T-helper 2 cell (primary cell): ENCODE data around the gene CNTNAP2.
A peak's percentile ranks its signal among the peaks of the same experiment; 100 is the strongest.

Experiments
- DNase-seq, 5 experiments: peaks; one replicate each; pipeline versions ENCODE4 v3.0.0 to v3.0.0-alpha.2; 2012 to 2022

Gene CNTNAP2

DNA sequence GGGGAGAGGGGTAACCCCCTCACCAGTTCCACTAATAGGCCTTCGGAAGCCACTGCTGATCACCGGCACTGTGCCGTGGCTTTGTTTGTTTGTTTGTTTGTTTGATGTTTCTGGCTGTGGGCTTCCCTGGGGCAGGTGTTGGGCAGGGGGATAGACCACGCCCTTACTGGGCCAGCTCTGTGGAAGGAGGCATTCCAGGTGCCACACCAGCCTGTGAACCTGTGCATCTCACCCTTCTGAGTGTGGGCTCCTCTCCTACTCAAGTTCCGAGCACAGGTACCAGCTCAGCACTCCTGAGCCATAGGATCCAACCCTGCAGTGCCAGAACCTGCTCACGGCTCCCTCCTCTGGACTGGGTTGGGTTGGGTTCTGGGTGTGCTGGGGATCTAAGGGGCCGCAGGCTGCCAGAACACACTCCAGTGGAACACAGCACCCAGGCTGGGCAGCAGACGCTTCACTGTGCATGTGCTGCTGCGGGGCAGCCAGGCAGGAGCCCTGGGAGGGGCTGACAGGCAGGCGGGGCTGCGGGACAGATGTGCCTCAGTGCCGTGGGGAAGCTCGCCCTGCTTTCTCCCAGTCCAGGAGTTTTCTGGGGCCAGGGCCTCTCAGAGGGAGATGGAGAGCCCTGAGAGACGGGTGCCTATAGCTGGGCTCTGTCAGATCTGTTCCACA is 1053.9 kb downstream of the CNTNAP2 start:
- DNase-seq = no peak

DNA sequence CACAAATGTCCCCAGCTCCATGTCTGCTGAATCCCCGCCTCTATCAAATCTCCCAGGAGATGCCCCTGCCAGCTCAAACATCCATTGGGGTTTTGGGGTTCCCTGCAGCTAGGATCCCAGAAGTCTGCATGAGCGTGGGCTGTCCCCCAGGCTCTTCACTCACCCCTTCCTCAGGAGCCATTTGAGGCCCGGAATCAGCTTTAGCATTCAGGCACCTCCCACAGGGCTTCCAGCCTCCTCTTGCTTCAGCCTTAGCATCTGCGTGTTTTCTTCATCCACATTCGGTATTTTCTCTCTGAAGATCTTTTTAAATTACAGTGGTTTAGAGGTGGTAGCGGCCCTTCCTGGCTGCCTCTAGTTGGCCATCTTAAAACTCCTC is 1054.4 kb downstream of the CNTNAP2 start:
- no peak for DNase-seq

DNA sequence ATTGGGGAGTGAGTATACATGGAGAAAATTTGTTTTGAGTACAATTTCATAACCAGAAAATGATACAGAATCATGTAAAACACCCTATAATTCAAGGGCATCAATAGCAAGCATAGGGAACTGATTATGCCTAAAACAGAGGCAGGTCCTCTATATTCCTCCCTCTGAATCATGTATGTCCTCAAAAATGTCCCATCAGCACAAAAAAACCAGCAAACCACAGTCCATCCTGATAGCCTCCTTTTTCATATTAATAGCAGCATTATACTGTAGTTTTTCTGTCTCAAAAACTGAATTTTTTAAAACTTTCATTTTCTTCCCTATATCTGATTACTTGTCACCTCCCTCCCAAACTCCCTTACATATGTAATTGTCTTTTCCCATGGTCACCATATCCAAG is 1057.3 kb downstream of the CNTNAP2 start:
- no peak for DNase-seq

DNA sequence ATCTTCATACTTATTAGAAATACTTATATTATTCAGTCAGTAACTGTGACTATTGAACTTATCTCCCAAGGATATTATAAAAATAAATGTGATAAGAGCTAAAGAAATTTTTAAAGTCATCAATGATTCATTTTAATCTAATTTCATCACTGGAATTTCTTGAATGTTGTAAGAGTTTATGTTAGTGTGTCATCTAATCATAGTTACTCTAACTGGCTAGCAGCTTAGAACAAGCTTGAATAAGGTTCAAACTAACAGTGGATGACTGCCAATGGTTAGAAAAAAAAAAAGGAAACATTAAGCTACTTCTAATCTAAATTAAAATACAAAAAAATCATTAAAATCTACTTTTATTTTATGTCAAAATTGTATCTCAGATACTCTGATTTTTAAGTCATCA is 1066.3 kb downstream of the CNTNAP2 start:
- DNase-seq = no peak

DNA sequence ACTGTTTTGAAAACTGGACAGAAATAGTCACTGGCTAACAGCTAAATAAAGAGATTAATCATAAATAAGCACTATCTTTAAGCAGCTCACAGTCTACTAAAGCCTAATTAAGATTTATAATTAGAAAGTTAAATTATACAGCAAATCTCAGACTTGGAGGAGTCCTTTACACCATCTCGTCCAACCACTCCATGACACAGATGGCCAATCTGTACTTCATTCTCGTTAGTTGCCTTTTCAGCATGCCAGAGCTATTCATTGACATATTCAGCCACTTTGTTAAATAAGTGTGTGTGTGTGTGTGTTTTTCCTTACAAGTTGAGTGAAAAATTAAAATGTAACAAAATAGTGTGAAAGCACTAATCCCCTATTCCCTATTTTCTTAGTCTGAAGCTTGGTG is 1066.7 kb downstream of the CNTNAP2 start:
- no peak for DNase-seq

DNA sequence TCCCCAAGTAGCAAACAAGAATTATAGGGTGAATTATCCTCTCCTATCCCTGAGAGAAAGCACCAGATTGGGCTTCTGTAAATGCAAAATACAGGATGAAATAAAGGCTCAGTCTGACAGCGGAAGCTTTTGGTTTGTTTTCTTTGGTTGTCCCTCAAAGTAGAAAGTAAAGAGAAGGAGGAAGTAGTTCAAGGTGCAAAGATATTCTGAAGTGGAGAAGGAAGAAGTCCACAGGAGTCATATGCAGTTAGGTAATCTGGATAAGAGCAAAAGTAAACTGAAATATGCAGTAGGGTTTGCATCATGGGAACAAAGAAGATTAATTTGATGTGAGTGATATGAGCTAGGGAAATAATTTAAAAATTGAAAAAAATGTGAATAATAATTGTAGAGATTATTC is 1071.9 kb downstream of the CNTNAP2 start:
- DNase-seq = no peak

DNA sequence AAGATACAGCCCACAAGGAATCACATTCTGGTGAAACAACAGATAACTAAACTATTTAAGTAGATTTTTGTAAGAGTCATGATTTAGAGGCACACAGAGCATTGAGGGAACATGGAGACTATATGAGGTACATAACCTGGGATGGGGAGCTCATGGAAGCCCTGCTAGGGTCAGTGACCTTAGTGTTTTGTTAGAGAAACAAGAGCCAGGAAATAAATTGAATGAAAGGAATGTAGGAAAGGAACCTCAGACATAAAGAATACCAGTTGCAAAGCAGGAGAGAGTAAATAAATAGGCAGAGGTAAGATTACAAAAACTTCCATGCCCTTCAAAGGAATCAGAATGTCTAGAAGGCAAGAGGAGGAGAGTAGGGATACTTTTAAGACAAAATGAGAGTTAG is 1076.9 kb downstream of the CNTNAP2 start:
- DNase-seq = no peak

DNA sequence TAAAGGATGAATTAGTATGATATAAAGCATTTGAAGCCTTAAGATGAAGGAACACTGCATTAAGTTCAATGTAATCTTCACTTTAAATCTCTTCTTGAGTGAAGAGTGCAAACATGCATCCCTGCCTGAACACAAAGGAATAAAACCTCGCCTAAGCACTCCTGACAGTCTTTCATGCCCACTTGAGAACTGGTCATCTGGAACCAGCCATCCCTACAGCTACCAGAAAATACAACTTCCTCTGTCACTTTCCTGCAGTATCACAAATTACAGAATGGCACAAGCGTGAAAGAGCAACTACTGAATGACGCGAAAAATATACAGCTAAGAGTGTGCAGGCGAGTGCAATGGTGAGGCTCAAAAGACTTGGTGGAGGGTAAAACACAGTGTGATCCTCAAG is 1079.9 kb downstream of the CNTNAP2 start:
- no peak for DNase-seq

DNA sequence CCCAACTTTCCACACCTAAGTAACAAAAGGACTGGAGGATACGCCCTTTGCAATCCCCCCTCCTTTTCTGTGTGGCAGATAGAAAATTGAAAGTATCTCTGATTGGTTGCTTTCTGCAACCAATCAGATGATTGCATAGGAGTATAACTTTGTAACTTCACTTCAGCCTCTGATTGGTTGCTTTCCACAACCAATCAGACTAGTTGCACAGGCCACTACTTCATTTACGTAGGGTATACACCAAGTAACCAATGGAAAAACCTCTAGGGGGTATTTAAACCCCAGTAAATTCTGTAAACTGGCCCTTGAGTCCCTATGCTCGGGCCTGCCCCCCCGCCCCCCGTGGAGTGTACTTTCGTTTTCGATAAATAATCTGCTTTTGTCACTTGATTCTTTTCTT is 1080.4 kb downstream of the CNTNAP2 start:
- DNase-seq = no peak

DNA sequence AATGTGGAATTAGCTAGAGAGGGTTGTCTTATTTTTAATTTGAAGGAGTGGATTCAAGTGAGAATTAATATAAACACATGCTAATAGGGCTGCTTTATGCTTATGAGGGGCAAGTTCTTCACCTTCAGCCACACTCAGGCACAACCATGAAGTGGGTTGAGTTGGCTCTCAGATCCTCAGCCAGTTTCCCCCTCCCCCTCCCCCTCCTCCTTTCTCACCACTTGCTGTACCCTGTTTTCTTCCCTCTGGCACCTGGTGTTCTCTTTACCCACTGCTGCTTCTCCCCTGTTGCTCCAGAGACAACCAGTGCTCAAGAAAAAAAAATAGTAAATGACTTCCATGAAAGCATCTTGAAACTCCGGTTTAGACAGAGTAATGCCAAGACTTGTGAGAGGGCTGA is 1083.3 kb downstream of the CNTNAP2 start:
- DNase-seq = no peak

DNA sequence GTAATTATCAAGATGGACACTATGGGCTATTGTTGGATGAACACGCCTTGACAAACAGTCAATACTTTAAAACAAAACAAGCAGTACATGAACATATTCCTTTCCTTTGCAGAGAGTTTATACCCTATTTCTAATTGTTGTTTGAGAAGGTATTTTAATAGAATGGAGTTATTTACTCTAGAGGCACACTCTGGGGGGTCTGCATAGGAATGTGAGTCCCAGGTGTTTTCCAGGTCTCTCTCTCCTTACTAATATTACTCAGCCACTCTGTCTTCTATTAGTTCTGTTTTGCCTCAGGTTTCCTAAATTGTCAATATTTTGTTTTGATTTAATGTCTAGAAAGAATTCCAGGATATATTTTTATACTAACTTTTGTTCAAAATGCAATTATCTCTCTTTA is 1091.4 kb downstream of the CNTNAP2 start:
- no peak for DNase-seq

DNA sequence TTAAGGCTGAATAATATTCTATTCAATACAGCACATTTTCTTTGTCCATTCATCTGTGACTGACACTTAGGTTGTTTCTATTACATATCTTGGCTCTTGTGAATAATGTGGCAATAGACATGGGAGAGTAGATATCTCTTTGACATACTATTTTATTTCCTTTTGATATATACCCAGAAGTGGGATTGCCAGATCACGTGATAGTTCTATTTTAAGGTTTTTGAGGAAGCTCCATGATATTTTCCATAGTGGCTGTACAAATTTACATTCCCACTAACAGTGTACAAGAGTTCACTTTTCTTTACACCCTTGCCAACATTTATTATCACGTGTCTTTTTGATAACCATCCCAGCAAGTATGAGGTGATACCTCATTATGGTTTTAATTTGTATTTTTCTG is 1114.7 kb downstream of the CNTNAP2 start:
- no peak for DNase-seq

DNA sequence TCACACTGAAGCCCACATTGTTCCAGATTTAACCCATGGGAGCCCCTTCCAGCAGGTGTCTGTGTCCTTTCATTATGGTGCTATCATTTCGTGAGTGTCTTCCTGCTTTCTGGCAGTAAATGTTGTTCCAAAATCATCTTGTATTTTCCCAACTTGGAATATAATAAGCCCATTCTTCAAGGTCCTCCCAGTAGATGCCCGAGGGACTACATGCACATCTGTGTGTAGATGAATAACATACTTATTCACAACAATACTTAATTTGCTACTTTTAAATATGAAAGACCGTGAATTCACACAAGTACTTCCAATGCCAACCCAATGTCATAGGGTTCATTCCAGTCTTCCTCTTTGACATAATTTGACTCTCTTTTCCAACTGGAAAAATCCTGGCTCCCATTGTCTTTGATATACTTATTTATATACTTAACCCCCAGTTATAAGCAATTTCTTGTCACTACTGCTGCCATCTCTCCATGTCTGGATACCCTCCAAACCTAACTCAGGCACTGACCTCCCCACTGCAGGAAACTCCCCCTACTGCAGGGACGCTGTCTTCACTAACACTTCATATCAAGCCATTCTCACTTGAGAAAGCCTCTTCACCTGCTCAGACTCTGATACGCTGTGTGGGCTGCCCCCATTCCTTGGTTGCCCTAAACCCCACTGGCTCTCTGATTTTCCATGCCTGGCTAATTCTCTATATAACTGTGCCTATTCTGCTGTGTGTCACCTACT is 1119.2 kb downstream of the CNTNAP2 start:
- DNase-seq = no peak

DNA sequence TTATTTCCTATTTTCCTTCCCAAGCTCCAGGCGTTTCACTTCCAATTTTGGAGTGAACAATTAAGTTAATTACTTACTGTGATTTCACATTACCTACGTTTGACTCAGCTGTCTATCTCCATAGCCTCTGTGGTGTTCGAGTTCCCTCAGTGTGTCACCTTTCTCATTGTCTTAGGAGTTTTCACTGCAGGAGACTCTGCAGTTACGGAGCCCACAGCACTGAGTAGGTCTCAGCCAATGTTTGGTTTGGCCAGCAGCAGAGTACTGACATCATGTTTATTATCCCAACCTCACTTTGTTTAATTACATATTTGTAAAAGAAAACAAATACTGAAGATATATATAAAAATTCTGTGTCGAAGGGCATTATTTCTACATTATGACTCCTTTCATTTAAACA is 1123.9 kb downstream of the CNTNAP2 start:
- no peak for DNase-seq

DNA sequence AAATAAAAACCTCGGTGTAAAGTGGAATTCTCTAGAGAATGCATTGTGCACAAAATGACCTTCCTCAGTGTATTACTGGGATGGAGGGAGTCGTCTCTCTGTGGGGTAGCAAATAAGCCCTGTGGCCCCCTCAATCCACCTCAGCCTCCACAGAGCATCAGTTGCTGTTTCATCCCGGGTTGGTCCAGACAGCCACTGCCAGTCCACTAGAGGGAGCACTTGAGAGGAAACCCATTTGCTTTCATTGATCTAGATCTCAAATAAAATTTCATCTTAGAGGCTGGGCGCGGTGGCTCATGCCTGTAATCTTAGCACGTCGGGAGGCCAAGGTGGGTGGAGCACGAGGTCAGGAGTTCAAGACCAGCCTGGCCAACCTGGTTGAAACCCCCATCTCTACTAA is 1128.7 kb downstream of the CNTNAP2 start:
- DNase-seq = peak in 1 of 5 experiments; percentile 39

DNA sequence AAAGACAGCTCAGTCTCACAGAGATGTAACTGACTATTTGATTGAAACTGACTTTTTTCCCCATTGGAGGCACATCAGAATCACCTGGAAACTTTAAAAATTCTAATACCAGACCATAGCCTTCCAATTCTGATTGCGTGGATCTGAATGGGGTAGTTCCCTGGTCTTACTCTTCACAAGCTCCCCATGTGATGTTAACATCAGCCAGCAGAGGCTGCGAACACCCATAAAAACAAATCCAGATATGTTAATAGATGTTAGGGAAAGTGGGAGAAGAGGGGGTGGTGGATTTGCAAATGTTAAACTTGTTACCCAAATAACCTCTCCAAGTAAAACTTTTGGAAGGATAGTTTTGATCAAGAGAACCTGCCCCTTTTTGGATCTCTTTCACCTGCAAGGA is 1133.4 kb downstream of the CNTNAP2 start:
- no peak for DNase-seq

DNA sequence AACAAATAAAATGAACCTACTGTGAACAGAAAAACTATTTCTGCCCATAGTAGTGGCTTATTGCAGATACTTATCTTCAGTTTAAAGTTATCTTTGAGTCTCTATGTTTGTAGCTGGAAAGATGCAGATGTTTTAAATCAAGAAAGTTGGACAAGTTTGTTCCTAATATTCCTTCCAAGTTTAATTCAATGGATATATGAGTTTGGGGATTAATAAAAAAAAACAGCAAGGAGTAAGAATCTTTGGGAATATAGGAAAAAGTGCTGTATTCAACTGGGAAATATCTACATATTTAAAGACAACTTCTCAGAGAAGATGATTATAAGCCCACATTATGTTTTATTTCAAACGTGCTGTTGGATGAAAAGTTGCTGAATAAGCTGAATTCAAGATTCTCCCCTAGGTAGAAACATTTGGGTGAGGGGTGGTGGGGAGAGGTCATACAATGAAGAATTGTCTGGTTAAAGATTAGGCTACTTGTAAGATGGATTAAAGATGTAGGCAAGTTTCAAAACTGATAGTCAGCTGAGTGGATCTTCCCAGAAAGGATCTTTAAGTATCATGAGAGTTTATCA is 1135.2 kb downstream of the CNTNAP2 start:
- DNase-seq = no peak

DNA sequence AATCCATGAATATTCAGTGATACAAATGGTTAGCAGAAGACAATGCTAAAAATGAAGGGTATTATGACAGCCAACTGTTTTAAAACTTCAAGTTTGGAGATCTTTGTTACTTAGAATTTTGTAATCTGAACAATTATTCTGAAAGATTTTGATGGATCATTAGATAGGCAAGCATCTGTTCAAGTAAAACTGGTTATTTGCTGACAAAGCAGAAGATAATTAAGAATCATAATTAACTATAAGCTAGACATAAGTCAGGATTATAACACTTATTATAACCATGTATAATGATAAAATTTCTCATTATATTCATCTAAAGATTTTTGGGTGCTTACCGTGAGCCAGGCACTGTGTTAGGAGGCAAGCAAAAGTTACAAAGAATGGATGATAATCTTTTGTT is 1145.1 kb downstream of the CNTNAP2 start:
- no peak for DNase-seq

DNA sequence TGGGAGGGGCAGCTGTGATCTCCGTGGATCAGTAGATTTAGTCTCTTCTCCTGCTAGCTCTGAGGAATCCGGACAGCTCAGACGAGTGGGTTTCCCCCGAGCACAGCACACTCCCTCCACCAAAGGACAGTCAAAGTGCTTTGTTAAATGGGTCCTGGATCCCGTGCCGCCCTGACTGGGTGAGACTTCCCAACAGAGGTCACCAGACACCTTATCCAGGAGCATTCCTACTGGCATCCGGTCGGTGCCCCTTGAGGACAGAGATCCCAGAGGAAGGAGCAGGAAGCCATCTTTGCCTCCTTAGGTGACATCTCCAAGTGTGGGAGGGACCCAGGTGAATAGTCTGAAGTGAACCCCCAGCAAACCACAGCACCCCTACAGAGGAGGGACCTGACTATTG is 1148.9 kb downstream of the CNTNAP2 start:
- DNase-seq = no peak

DNA sequence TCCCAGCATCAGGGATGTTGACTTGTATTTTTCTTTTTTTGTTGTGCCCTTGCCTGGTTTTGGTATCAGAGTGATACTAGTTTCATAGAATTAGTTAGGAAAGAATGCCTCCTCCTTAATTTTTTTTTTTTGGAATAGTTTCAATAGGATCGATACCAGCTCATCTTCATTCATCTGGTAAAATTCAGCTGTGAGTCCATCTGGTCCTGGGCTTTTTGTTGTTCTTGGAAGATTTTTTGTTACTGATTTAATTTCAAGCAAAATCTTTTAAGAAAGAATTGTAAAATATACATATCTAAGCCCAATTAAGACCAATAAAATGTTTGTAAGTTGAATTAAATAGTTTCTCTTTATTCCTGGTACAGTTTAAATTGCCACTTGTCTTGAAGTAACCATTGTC is 1159.5 kb downstream of the CNTNAP2 start:
- no peak for DNase-seq

DNA sequence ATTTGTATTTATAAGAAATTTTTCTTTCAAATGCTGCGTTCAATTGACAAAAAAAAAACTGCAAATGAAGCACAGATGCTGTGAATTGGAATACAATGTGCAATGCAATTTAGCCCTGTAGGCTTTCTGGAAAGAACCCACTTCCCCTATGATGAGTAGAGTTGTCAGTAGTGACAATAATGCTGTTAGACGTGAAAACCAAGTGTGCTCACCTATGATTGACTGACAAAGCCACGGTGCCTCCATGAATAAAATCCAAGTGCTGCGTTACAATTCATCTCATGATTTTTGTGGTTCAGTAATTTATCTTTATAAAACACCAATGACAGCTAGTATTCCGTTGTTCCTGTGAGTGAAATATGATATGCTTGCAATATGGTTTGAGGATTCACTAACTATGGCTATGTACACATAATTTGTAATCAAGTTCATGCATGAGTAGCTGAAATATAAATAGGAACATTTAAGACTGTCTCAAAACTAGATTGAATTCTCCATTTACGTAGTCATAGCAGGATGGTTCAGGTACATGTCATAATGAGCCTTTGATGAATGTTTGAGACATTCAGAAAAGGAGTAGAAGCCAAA is 1160.3 kb downstream of the CNTNAP2 start:
- no peak for DNase-seq

DNA sequence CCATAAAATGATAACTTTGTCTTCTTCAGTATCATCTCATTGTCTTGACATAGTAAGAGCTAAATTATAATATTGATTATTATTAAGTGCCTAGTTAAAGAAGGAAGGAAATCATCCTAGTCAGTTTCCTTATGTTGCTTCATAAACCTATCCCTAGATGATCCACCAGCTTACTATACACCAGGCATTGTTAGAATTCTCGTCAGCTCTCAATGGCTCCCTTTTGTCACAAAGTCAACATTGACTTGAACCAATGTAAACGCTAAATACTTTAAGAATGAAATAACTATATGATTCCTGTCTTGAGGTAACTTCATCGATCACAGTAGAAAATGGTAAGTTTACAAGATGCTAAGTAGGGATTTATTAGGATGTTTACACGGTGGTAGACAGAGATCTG is 1162.9 kb downstream of the CNTNAP2 start:
- no peak for DNase-seq

DNA sequence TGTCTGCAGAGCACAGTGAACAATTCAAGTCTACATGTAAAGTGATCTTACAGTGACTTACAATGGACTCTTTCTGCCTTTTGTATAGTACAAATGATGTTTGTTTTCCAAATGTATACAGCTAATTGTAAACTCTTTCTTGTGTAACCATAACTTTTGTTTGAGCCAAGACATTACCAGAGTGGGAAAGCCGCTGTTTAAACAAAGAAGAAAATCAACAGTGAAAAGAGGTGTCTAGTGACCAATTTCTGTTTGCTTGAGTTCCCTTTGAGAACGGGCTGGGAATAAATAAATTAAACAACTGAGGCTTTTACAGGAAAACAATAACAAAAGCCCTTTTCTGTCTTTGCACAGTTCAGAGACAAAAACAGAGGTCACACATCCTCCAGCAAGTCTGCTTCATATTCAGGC is 1163.4 kb downstream of the CNTNAP2 start:
- DNase-seq = no peak

DNA sequence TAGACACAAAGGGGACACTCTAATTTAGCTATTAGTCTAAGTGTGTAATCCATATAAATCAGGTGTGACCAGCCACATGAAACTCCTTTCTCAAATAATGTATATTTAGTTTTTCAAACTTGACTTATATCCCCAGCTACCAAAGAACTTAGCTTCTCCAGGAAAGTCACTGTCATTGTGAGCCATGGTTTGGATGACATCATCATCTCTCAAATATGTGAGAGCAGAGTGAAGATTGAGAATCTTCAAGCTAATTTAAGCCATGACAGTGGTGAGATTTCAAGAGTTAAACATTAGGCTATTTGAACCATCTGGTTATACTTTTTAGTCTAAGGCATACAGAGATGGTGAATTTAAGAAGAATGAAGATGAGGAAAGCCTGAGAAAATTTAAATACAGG is 1165.6 kb downstream of the CNTNAP2 start:
- no peak for DNase-seq
